HG02943 (cell line): Measurements from ENCODE around the gene ANAPC2.
A peak's percentile ranks its signal among the peaks of the same experiment; 100 is the strongest.
"Not testable (repeated sequence)": the region's sequence is repeated elsewhere in the genome, so short reads cannot be mapped to it uniquely, and the experiment has no call there.

Source experiments
- ATAC-seq: cut with Tn5 transposase; IDR thresholded peaks from one replicate; pipeline ENCODE4 v1.9.1; 2021; ENCODE audit warnings: mild to moderate bottlenecking, low read depth, moderate library complexity; ENCODE audit not compliant: unreplicated experiment

The ANAPC2 gene

DNA sequence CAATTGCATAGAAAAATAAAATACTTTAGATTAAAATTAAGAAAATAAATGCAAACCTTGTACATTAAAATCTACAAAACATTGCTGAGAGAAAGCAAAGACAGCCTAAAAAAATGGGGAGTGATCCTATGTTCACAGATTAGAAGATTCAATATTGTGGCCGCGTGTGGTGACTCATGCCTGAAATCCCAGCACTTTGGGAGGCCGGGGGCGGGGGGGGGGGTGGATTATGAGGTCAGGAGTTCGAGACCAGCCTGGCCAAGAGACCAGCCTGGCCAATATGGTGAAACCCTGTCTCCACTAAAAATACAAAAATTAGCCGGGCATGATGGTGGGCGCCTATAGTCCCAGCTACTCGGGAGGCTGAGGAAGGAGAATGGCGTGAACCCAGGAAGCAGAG lies 53.2 kb downstream of the ANAPC2 start:
- not testable (repeated sequence) for ATAC-seq

DNA sequence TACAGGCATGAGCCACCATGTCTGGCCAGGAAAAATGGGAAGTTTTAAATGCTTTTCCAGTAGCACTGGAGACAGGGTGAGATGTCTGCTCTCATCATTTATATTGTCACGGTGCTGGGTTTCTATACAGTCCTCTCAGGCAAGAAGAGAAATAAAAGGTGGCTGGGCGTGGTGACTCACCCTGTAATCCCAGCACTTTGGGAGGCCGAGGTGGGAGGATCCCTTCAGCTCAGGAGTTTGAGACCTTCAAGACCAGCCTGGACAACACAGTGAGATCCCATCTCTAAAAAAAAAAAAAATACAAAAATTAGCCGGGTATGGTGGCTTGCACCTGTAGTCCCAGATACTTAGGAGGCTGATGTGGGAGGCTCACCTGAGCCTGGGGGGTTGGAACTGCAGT lies 54.2 kb downstream of the ANAPC2 start:
- no peak for ATAC-seq

DNA sequence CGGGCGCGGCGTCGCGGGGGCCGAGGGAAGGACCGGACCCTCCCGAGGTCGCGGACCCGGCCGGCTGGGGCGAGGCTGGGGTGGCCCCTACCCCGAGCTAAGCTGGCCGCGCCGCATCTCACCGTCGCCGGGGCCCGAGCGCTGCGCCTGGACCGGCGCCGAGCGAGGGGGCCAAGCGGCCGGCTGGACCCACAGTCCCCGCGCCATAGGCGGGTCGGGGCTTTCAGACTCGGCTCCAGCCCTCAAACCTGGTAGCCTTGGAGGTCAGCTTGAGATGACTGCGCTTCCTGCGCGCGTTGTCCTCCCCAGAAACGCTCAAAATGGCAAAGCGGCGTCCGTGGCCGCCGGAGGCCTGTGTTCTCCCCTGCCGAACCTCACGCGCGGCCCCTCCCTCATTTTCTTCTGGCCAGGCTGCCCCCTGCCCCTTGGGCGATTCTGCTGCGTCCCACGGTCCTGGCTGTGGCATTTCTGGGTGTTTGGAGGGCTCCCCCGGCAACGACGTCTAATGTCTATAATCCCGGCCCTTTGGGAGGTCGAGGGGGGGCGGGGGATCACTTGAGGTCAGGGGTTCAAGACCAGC lies 58.1 kb downstream of the ANAPC2 start:
- peak; percentile 19 for ATAC-seq

DNA sequence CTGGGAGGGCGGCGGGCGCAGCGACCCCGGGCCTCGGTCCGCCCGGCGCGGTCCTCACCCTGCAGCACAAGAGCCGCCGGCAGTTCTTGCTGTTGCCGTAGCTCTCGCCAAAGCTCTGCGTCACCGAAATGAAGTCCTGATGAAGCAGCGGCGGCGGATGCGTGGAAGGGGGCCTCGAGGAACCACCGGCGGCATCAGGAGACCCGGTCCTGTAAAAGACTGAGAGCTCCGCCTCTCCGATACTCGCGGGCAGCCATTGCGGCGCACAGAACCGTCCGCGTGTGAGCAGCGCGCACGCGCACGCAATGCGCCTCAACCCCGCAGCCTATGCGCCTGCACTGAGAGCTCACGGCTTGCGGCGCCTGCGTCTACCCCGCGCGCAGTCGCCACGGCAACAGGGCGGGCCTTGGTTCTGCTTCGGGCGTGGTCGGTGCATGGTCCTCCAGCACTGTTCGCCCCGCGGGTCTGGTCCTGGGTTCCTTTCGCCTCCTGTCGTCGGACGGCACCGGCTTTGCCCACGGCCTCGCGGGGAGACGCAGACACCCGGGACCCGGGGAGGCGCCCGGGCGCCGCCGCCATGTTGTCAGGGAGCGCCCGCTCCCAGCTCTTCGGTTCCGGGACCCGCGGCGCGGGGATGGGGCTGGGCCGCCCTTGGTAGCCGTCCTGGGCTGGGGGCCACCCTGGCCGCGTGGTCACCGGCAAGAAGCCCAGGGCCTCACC lies 58.7 kb downstream of the ANAPC2 start:
- ATAC-seq = peak; percentile 65

DNA sequence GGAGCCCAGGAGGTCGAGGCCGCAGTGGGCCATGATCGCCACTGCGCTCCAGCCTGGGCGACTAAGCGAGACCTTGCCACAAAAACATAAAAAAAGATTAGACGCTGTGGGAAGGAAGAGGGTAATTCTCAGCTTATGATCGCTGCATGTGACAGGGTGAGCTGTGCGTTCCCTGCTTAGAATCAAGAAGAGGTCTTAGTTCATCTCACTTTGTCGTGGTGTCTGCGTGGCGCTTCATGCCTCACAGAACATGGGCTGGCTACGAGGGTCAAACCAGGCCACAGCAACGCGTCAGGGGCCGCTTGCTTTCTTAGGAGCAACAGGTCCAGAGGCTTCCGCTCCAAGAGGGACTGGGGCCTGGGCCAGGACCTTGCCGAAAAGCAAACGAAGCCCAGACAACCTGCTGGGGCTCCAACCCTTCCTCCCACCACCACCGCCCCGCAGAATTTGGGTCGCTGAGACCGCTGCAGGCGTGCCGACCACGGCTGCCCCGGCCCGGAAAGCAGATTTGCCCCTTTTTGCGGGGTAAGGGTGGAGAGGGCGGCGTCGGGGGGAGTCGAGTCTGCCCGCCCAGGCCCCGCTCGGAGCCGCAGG lies 59.4 kb downstream of the ANAPC2 start:
- peak; percentile 11 for ATAC-seq

DNA sequence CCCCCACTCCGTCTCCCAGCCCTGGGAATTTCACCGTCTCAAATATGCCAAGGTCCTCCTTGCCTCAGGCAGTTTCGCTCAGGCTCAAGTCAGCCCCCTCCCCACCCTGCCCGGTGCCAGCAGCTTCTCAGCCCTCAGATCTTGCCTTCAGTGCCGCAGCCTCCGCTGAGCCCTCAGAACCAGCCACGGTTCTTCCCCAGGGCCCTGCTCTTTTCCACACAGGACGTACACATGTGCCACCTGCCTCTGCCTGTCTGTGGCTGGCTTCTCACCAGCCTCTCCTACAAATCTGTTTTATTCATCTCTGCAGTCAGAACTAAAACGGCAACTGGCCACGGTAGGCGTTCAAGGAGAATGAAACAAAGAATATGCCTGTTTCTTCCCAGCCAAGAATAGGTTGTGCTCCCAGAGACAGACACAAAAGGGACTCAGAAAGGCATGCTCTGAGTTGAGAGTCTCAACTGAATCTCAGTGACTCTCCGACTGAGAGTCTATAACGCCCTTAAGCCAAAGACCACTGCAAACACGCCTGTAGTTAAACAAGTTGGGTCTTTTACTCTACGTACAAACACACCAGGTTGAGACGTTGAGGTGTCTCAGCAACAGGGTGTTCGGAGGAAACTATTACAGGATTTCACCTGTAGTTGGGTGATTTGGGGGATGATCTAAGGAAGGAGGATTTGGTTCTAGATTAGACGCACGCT lies 60.0 kb downstream of the ANAPC2 start:
- ATAC-seq = no peak

DNA sequence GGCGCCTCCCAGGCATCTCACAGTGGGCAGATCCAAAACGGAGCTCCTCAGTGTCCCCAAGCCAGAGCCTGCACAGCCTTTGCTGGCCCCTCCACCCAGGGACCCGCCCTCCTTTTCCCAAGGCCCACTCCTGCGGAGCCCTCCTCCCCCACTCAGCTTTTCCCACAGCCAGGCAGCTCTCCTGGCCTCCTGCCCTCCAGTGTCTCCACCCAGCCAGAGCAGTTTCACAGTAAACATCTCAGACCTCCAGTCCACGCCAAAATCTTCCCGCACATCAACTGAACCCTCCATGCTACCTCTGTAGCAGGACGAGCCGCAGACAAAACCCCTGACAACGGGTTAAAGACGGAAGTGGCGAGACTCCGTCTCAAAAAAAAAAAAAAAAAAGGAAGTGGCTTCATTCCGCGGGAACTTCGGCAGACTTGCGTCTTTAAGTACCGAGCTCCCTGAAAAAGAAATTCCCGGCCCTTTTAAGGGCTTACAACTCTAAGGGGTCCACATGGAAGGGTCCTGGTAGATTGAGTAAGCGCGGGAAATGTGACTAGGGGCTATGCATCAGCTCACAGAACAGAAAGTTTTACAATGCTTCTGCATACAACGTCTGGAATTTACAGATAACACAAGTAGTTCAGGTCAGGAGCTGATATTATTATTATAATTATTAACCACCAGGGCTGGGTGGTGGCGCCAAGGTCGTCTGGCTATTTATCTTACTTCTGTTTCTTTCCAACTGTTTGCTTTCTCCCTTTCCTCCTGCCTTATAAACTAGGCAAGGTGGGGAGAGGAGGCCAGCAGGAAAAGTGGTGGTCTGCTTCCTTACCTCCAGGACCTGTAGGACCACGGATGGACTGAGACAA lies 60.8 kb downstream of the ANAPC2 start:
- ATAC-seq = no peak

DNA sequence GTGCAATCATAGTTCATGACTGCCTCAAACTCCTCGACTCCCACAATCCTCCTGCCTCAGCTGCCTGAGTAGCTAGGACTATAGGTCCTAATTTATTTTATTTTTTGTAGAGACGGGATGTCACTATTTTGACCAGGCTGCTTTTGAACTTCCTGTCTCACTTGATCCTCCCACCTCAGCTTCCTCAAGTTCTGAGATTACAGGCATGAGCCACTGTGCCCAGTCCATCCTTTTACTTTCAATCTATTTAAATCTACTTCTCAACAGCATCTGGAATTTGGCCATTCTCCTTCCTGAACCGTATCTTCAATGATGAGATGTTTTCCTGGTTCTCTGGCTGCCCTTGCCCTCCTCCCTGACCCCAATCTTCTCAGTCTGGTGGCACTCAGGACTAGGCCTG lies 61.6 kb downstream of the ANAPC2 start:
- no peak for ATAC-seq
